GM19463 (cell line): ENCODE results near the gene FXYD6.

ENCODE experiments used
- ATAC-seq: cut with Tn5 transposase; IDR thresholded peaks from one replicate; pipeline ENCODE4 v1.9.1; 2021; ENCODE audit warnings: mild to moderate bottlenecking, moderate library complexity; ENCODE audit not compliant: unreplicated experiment

Gene FXYD6

GRCh38 chr11:117851852-117852251 is 24.6 kb downstream of the FXYD6 start:
- no peak for ATAC-seq

GRCh38 chr11:117851106-117851505 is 25.4 kb downstream of the FXYD6 start:
- ATAC-seq: no peak

GRCh38 chr11:117849781-117850414 is 26.6 kb downstream of the FXYD6 start:
- ATAC-seq: no peak

- no peak for ATAC-seq
These were observed 32.6 kb downstream of the FXYD6 start for GRCh38 chr11:117843666-117844484.

GRCh38 chr11:117842131-117842941 is 34.1 kb downstream of the FXYD6 start:
- ATAC-seq: no peak

GRCh38 chr11:117841551-117842031 is 34.9 kb downstream of the FXYD6 start:
- no peak for ATAC-seq

GRCh38 chr11:117840881-117841550 is 35.4 kb downstream of the FXYD6 start:
- no peak for ATAC-seq

GRCh38 chr11:117839936-117840813 is 36.3 kb downstream of the FXYD6 start:
- no peak for ATAC-seq

- ATAC-seq: no peak
These were observed 37.0 kb downstream of the FXYD6 start for GRCh38 chr11:117839380-117839881.

GRCh38 chr11:117838901-117839300 is 37.6 kb downstream of the FXYD6 start:
- no peak for ATAC-seq

- no peak for ATAC-seq
These were observed 38.7 kb downstream of the FXYD6 start for GRCh38 chr11:117837791-117838190.

- ATAC-seq: no peak
These were observed 39.2 kb downstream of the FXYD6 start for GRCh38 chr11:117837070-117837776.

- ATAC-seq: no peak
These were observed 40.1 kb downstream of the FXYD6 start for GRCh38 chr11:117836077-117836960.

- ATAC-seq: no peak
These were observed 40.9 kb downstream of the FXYD6 start for GRCh38 chr11:117835576-117835975.

- no peak for ATAC-seq
These were observed 41.5 kb downstream of the FXYD6 start for GRCh38 chr11:117834838-117835443.

- no peak for ATAC-seq
These were observed 42.2 kb downstream of the FXYD6 start for GRCh38 chr11:117834068-117834810.

GRCh38 chr11:117833401-117833891 is 43.0 kb downstream of the FXYD6 start:
- ATAC-seq: no peak
